HepG2 (cell line): ENCODE data around the gene DAG1. TPM values are rescaled to one million over a fixed set of nuclear protein-coding genes. Genes with fewer than 3 reads are reported as not detected.

Source experiments
- ARNT ChIP-seq: fragments of 450-650 bp; IDR thresholded peaks from 2 replicates; pipeline ENCODE4 v1.6.1; 2017
- BORCS8-MEF2B ChIP-seq: sonication (generic); formaldehyde crosslinking; IDR thresholded peaks from 2 replicates; pipeline ENCODE4 v1.8.0; 2022; ENCODE audit warnings: mild to moderate bottlenecking, missing genetic modification reagents
- HIVEP1 ChIP-seq: sonication (generic); formaldehyde crosslinking; IDR thresholded peaks from 2 replicates; pipeline ENCODE4 v1.4.0; 2020; ENCODE audit warnings: mild to moderate bottlenecking, missing genetic modification reagents
- HNRNPH1 ChIP-seq: fragments of 200-400 bp; formaldehyde crosslinking; optimal IDR thresholded peaks from 2 replicates; pipeline ENCODE3; 2017; ENCODE audit warnings: mild to moderate bottlenecking, low read depth, low read length
- HOXA9 ChIP-seq: sonication (generic); formaldehyde crosslinking; IDR thresholded peaks from 2 replicates; pipeline ENCODE4 v1.8.1; 2022; ENCODE audit warnings: missing genetic modification reagents, mild to moderate bottlenecking, moderate library complexity, borderline replicate concordance
- KDM3A ChIP-seq: IDR thresholded peaks from 2 replicates; pipeline ENCODE4 v1.6.1; 2018; ENCODE audit warnings: low read depth, missing compliant biosample characterization
- KDM5B ChIP-seq: sonication (generic); formaldehyde crosslinking; IDR thresholded peaks from 2 replicates; pipeline ENCODE4 v1.4.0; 2020; ENCODE audit warnings: missing genetic modification reagents, mild to moderate bottlenecking, borderline replicate concordance
- KLF12 ChIP-seq: sonication (generic); formaldehyde crosslinking; IDR thresholded peaks from 2 replicates; pipeline ENCODE4 v1.4.0; 2020; ENCODE audit warnings: missing genetic modification reagents, borderline replicate concordance
- KLF13 ChIP-seq: sonication (generic); formaldehyde crosslinking; IDR thresholded peaks from 2 replicates; pipeline ENCODE4 v1.4.0; 2020; ENCODE audit warnings: mild to moderate bottlenecking, missing genetic modification reagents
- MYC ChIP-seq: sonication (generic); formaldehyde crosslinking; IDR thresholded peaks from 2 replicates; pipeline ENCODE4 v1.9.0; 2021; ENCODE audit warnings: missing genetic modification reagents, borderline replicate concordance
- NAIF1 ChIP-seq: sonication (generic); formaldehyde crosslinking; IDR thresholded peaks from 2 replicates; pipeline ENCODE4 v1.5.0; 2020; ENCODE audit warnings: mild to moderate bottlenecking, missing genetic modification reagents, borderline replicate concordance
- RAD21 ChIP-seq: fragments of 450-650 bp; formaldehyde crosslinking; IDR thresholded peaks from 2 replicates; pipeline ENCODE4 v1.5.0; 2020; ENCODE audit warnings: mild to moderate bottlenecking
- SETDB1 ChIP-seq: sonication (generic); formaldehyde crosslinking; IDR thresholded peaks from 2 replicates; pipeline ENCODE4 v1.5.1; 2020; ENCODE audit warnings: missing genetic modification reagents, mild to moderate bottlenecking, borderline replicate concordance
- SPEN ChIP-seq: sonication (generic); formaldehyde crosslinking; IDR thresholded peaks from 2 replicates; pipeline ENCODE4 v1.5.1; 2020; ENCODE audit warnings: low read depth, mild to moderate bottlenecking, missing genetic modification reagents
- TBL1XR1 ChIP-seq: fragments of 150-350 bp; IDR thresholded peaks from 2 replicates; pipeline ENCODE4 v1.6.1; 2014; ENCODE audit warnings: borderline replicate concordance, low read length; ENCODE audit not compliant: partially characterized antibody
- ZNF136 ChIP-seq: sonication (generic); formaldehyde crosslinking; IDR thresholded peaks from 2 replicates; pipeline ENCODE4 v1.8.1; 2022; ENCODE audit warnings: low read depth, mild to moderate bottlenecking, moderate library complexity, missing genetic modification reagents
- ZNF546 ChIP-seq: sonication (generic); formaldehyde crosslinking; conservative IDR thresholded peaks from 2 replicates; pipeline ENCODE4 v1.8.1; 2023; ENCODE audit warnings: mild to moderate bottlenecking, missing genetic modification reagents
- ZNF547 ChIP-seq: sonication (generic); formaldehyde crosslinking; IDR thresholded peaks from 2 replicates; pipeline ENCODE4 v1.5.1; 2020; ENCODE audit warnings: mild to moderate bottlenecking, missing genetic modification reagents
- ZSCAN25 ChIP-seq: sonication (generic); formaldehyde crosslinking; IDR thresholded peaks from 2 replicates; pipeline ENCODE4 v1.8.0; 2022; ENCODE audit warnings: mild to moderate bottlenecking, missing genetic modification reagents
- ZSCAN9 ChIP-seq: IDR thresholded peaks from 2 replicates; pipeline ENCODE4 v1.6.1; 2016; ENCODE audit warnings: borderline replicate concordance
- polyA plus RNA-seq, 8 experiments: library from polyadenylated mRNA; depleted of rRNA in 3 of 8; stranded (reverse) in 7 of 8; unstranded in 1 of 8; fragments of >200 nt; fragmentation: Illumina TruSeq in 4 of 8; extraction: Trizol in 4 of 8; gene quantifications; 2 replicates each; pipeline versions ENCODE4 v1.2.1 to v1.2.3, GENCODE V29; 2011 to 2016; ENCODE audit warnings: low read depth in 4 of 8, missing spikeins in 1 of 8, mixed read lengths in 1 of 8; ENCODE audit not compliant: insufficient read depth in 1 of 8
- total RNA-seq, 5 experiments: library from RNA; depleted of rRNA; stranded (reverse); fragments of >200 nt; fragmentation: Illumina TruSeq; extraction: Trizol; gene quantifications; 2 replicates each; pipeline ENCODE4 v1.2.3, GENCODE V29; 2016; ENCODE audit warnings: low read depth in 1 of 5
- TF ChIP-seq, protein P1 (sequence below): sonication (generic); formaldehyde crosslinking; IDR thresholded peaks from 2 replicates; pipeline ENCODE4 v1.4.0; 2020; ENCODE audit warnings: missing genetic modification reagents, borderline replicate concordance
- TF ChIP-seq, protein P2 (sequence below): sonication (generic); formaldehyde crosslinking; IDR thresholded peaks from 2 replicates; pipeline ENCODE4 v1.4.0; 2020; ENCODE audit warnings: low read depth, mild to moderate bottlenecking, missing genetic modification reagents
- TF ChIP-seq, protein P3 (sequence below): sonication (generic); formaldehyde crosslinking; IDR thresholded peaks from 2 replicates; pipeline ENCODE4 v1.9.0; 2022; ENCODE audit warnings: low read depth, missing genetic modification reagents

DAG1 gene
- total and polyA plus RNA-seq, 2 of the 13 experiments (the other 11 are each of a cell fraction or from before 2014, with no cell fraction given): 47.3 to 50.4 TPM

DNA sequence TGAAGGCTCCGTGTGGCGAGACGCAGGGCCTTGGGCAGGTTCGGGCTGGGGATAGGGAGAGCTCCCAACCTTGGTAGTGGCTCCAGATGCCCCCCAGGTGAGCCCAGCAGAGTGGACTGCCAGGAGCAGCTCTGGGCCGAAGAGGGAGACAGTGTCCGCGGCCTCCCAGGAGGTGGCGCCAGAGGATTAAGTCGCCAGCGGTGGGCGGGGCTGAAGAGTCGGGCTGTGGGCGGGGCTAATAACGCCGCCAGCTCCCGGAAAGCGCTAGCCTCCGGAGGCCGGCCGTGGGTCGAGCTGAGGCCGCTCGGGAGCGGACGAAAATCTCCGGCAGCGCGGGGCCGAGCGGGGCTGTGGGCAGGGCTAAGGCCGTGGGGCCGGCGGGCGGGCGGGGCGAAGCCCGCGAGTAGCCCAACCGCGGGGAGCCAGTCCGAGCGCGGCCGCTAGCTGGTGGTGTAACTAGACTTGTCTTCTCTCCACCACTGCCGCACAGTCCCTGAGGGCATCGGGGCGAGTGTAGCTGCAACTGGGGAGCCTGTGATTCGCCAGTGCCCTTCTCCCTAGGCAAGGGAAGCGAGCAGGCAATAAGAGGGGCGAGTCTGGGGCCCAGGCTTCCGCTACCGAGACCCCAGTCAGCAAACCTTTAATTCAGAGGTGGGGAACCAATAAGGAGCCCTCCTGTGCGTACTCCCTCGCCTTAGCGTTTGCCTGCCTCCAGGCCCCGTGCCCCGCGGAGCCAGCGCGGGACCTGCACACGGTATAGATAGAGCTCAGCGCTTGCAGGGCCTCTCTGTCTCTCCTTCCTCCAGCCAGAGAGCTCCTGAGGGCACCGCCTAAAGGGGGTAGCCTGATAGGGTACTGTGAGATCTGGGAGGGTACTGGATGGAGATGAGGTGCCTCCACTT, 69.8 kb downstream of the DAG1 start (continued):
- TF ChIP-seq SPEN (CRISPR knock-in tag) (no peak; the same call in 1 of the 2 replicates), KDM5B (CRISPR knock-in tag) (peak; percentile 48; the same call in 1 of the 2 replicates), SETDB1 (CRISPR knock-in tag) (no peak), ZSCAN9 (CRISPR knock-in tag) (no peak), TBL1XR1 (no peak), ZNF547 (CRISPR knock-in tag) (0 out of 2 replicates have a peak, but pooled peaks have one; percentile 39), ZNF546 (no peak), KLF13 (no peak), KLF12 (peak; percentile 60; the same call in 1 of the 2 replicates), KDM3A (CRISPR knock-in tag) (0 out of 2 replicates have a peak, but pooled peaks have one; percentile 44), HNRNPH1 (no peak), RAD21 (peak; percentile 98), BORCS8-MEF2B (CRISPR knock-in tag) (peak; percentile 32), HOXA9 (CRISPR knock-in tag) (no peak; the same call in 1 of the 2 replicates), HIVEP1 (CRISPR knock-in tag) (no peak; the same call in 1 of the 2 replicates), ZNF136 (no peak; the same call in 1 of the 2 replicates), MYC (CRISPR knock-in tag) (no peak; the same call in 1 of the 2 replicates), NAIF1 (CRISPR knock-in tag) (no peak), ARNT (no peak), ZSCAN25 (CRISPR knock-in tag) (peak; percentile 69)
- TF ChIP-seq, protein P1, sequence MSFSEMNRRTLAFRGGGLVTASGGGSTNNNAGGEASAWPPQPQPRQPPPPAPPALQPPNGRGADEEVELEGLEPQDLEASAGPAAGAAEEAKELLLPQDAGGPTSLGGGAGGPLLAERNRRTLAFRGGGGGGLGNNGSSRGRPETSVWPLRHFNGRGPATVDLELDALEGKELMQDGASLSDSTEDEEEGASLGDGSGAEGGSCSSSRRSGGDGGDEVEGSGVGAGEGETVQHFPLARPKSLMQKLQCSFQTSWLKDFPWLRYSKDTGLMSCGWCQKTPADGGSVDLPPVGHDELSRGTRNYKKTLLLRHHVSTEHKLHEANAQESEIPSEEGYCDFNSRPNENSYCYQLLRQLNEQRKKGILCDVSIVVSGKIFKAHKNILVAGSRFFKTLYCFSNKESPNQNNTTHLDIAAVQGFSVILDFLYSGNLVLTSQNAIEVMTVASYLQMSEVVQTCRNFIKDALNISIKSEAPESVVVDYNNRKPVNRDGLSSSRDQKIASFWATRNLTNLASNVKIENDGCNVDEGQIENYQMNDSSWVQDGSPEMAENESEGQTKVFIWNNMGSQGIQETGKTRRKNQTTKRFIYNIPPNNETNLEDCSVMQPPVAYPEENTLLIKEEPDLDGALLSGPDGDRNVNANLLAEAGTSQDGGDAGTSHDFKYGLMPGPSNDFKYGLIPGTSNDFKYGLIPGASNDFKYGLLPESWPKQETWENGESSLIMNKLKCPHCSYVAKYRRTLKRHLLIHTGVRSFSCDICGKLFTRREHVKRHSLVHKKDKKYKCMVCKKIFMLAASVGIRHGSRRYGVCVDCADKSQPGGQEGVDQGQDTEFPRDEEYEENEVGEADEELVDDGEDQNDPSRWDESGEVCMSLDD: no peak
- TF ChIP-seq, protein P2, sequence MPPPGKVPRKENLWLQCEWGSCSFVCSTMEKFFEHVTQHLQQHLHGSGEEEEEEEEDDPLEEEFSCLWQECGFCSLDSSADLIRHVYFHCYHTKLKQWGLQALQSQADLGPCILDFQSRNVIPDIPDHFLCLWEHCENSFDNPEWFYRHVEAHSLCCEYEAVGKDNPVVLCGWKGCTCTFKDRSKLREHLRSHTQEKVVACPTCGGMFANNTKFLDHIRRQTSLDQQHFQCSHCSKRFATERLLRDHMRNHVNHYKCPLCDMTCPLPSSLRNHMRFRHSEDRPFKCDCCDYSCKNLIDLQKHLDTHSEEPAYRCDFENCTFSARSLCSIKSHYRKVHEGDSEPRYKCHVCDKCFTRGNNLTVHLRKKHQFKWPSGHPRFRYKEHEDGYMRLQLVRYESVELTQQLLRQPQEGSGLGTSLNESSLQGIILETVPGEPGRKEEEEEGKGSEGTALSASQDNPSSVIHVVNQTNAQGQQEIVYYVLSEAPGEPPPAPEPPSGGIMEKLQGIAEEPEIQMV (CRISPR knock-in tag): no peak
- TF ChIP-seq, protein P3, sequence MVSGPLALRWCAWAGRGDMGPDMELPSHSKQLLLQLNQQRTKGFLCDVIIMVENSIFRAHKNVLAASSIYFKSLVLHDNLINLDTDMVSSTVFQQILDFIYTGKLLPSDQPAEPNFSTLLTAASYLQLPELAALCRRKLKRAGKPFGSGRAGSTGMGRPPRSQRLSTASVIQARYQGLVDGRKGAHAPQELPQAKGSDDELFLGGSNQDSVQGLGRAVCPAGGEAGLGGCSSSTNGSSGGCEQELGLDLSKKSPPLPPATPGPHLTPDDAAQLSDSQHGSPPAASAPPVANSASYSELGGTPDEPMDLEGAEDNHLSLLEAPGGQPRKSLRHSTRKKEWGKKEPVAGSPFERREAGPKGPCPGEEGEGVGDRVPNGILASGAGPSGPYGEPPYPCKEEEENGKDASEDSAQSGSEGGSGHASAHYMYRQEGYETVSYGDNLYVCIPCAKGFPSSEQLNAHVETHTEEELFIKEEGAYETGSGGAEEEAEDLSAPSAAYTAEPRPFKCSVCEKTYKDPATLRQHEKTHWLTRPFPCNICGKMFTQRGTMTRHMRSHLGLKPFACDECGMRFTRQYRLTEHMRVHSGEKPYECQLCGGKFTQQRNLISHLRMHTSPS: 0 out of 2 replicates have a peak, but pooled peaks have one; percentile 12
